Forelimb muscle (tissue), 1 donor: Measurements from ENCODE around the gene SCFD2. TPM values are rescaled to one million over a fixed set of nuclear protein-coding genes. Genes with fewer than 3 reads are reported as not detected.
"Not testable (repeated sequence)": the region's sequence is repeated elsewhere in the genome, so short reads cannot be mapped to it uniquely, and the experiment has no call there.

ENCODE experiments used
- DNase-seq: peaks from one replicate; pipeline ENCODE4 v3.0.0-alpha.2; 2013; ENCODE audit warnings: low read depth
- polyA plus RNA-seq: library from polyadenylated mRNA; unstranded; fragments of 120-200 nt; gene quantifications from one replicate; pipeline ENCODE4 v1.2.1, GENCODE V29; 2013; ENCODE audit not compliant: insufficient read length

Gene SCFD2
- polyA plus RNA-seq, 1 donor, result 10.6 TPM

DNA sequence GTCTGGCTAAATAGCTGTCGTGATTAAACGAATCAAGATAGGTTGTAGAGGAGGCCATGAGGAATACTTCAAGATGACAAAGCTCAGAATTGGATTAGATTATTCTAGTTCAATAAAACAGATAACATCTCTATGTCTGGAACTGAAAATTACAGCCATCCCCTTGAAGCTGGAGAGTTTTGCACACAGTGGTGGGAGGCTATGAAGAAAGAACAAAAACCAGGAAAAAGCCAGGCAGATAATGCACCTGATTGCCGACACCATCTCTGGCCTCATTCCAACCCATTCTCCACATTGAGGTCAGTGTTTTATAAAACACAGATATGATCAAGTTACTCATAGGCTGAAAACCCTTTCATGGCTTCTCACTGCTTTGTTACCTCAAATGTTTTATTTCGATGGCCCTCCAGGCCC is 315.5 kb downstream of the SCFD2 start:
- no peak for DNase-seq

GRCh38 chr4:53049528-53049927 is 316.3 kb downstream of the SCFD2 start:
- no peak for DNase-seq

DNA sequence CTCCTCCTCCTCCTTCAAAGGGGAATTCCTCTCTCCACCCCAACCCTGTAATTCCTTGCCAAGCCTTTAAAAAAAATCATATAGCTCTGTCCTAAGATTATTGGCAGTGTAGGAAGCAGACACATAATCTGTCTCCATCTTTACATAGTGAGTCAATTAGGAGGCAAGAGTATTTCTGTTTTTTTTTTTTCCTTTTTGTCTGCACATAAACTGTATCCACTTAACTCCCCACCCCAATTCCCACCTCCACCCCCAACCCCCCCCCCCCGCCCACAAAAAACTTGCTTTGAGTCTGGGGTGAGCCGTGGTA is 321.3 kb downstream of the SCFD2 start:
- no peak for DNase-seq

DNA sequence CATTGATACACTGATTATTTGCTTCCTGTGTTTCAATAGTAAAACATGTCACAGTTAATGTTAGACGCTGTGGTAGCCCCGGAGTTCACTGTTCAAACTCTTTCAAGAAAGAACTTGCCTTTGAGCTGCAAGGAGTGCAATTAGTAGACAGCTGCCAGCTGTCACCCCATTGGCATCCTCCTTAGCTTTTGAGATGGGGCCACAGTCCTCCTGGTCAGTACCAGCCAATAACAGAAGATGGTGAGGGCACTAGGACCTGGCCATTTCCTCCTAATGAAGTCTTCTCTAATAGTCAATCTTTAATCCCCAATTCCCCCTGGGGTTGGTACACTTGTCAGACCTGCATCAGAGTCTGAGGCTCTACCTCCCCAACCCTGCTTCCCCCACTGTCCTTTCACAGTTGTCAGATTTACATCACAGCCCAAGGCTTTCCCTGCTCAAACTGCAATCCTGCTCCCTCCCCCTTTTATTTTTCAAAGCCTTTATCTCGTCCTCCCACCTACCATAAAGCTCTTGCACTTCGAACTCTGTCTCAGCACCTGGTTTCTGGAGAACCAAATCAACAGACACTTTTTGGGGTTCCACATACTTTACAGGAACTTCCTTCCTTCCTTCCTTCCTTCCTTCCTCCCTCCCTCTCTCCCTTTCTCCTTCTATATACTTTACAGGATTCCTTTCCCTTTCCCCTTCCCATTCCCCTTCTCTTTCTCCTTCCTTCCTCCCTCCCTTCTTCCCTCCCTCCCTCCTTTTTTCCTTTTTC is 321.8 kb downstream of the SCFD2 start:
- DNase-seq, result no peak

GRCh38 chr4:53043055-53043454 is 322.8 kb downstream of the SCFD2 start:
- DNase-seq, result no peak

GRCh38 chr4:53040851-53041250 is 325.0 kb downstream of the SCFD2 start:
- no peak for DNase-seq

DNA sequence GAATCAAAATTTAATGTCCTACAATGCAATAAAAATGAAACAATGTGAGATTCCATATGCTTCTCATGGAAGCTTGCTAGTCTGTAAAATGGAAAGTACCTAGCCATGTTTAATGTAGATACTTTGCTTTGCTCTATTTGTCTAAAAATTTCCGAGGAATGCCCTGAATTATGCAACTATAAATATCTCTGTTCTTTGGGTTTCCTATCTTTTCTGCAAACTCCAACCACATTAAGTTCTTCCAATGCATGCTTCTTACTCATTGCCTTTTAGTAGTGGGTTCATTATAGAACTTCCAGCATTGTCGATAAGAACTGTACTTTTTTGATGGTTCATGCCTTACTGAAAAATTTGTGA is 325.4 kb downstream of the SCFD2 start:
- DNase-seq, result no peak

DNA sequence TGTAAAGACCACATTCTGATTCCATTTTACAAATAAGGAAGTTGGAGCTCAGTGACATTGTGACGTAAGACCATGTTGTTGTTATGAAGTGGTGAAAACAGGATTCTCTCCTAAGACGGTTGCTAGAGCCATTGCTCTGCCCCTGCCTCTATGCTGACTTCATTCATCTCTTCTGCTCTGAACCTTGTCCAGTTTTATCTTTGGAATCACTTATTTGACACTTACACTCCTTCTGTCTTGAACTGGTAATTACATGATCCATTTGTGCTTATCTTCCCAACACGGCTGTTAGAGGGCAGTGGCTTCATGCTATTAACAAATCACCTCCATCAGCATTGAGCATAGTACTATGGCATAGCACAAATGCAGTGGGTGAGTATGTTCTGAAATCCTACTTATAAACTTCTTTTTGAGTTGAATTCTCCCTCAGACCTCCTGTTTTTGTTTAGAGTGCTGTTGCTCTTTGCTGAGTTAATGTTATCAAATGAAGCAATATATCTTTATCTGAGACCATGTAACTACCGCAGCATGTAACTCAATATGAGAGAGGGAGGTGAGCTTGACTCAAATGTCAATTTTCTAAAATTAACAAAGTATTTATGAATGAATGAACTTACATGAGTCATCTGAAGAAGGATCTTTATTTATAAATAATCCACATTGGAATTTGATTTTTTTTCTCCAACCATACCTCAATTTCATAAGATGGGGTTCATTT is 326.0 kb downstream of the SCFD2 start:
- no peak for DNase-seq

DNA sequence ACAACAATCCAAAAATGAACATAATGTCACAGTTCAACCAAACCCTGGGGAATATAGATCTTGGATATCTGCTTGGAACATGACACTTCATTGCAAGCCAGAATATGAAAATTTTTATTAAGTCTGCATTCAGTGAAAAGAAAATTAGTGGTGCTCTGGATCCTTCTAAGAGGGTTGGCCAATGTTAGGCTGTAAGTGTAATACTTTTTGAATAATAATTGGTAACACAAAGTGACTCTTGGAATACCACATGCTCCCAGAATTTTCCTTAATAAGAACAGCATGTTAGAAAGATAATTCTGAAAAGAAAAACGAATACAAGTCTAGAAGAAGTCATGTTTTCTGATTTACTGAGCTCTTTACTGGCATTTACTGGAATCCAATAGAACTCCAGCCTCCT is 328.0 kb downstream of the SCFD2 start:
- DNase-seq, result no peak

GRCh38 chr4:53032908-53033307 is 333.0 kb downstream of the SCFD2 start:
- DNase-seq, result not testable (repeated sequence)

DNA sequence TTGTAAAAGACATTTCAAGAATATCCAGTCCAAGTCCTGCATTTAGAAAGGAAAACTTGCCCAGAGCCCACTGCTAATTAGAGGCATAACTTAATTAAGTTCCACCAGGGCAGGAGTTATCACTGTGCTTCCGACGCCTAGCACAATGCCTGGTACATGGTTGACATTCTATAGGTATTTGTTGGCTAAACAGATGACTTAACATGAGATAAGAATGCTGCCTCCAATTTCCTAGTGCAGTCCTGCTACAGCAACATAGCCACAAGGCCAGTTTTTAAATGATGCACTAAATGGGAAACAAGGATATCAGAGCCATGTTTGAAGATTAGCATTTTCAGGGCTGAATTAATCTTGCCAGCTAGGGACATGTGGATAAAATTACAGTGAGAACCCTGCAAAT is 339.6 kb downstream of the SCFD2 start:
- DNase-seq, result no peak

- no peak for DNase-seq
Observed at GRCh38 chr4:53023677-53024299, 342.1 kb downstream of the SCFD2 start.

DNA sequence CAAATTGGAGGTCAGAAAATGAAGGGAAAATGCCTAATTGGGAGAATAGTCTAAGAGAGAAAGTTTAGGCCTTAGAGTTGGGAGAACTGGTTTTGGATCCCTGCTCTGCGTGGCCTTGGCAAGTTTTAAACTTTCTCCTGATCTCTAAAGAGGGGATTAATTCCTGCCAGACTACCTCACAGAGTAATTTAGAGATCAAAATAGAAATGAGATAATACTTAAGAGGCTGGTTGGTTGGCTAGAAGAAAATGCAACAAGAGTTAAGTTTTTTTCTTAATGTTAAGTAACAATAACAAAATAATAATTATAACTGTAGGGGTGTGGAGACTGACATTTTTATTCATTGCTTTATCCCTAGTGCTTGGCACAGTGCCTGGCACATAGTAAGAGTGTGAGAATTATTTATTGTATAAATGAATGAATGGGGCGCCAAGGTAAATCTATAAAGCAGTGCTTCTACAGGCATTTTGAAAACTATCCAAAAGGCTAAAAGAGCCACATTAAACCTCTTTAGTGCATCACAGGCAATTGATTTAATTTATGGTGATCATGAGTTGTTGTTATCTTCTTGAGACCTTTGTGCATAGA is 343.3 kb downstream of the SCFD2 start:
- DNase-seq, result no peak

DNA sequence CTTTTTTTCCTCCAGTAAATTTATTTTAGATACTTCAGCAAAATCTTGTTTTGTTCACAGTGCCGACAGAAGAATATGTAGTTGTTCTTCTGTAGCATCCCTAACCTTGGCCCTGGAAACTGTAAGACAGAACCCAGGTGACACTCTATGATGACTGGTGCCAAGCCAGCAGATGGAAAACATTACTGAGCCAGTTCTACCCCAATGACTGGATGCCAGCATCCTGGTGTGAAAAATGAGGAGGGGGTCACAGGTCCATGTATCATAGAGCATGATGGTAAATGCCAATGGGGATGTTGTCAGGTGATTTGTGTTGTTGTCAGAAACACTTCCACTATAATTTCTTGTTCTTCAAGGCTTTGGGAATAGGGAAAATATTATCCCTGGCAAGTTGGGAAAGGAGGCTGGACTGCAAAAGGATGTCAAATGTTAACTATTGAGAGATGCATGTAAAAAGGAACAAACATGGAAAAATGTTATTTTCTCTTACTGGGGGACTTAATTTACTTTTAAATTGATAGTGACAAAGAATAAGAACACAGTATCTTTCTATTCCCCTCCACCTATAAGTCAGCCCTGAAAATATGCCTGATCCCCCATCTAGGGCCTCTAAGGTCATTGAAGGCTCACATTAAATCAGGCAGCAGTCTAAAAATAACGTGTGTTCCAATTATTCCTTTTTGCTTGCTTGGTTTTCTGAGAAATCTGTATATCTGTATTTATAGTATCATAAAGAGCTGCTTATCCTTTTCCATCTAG is 343.9 kb downstream of the SCFD2 start:
- DNase-seq, result no peak

GRCh38 chr4:53019485-53020382 is 346.1 kb downstream of the SCFD2 start:
- no peak for DNase-seq

DNA sequence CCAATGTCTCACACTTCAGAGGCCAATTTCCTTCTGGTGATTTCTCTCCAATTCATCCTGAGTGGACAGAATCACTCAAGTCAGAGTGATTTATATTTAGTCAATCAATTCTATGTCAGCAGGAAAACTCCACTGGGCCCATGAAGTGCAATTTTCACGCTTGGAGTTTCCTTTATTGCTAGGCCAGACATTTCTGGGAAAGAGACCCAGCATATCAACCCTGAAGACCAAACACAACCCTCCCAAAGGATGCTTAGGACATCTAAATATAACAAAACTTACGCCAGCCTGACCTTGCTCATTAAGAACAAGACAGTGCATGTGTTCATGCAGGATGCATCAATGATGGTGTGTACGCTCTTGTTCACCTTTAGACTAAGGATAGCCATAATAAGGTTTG is 347.4 kb downstream of the SCFD2 start:
- DNase-seq, result no peak

GRCh38 chr4:53016099-53016820 is 349.6 kb downstream of the SCFD2 start:
- no peak for DNase-seq

- peak; percentile 82 for DNase-seq
Observed at GRCh38 chr4:53015681-53016080, 350.2 kb downstream of the SCFD2 start.

- no peak for DNase-seq
Observed at GRCh38 chr4:53014881-53015280, 351.0 kb downstream of the SCFD2 start.
